ENCODE results near the gene DEF6.

DEF6 gene

GRCh38 chr6:35351422-35351821, 53.8 kb downstream of the DEF6 start:
- DNase-seq, result no peak

- DNase-seq, result no peak
Measured at GRCh38 chr6:35352735-35353134, 55.1 kb downstream of the DEF6 start.

GRCh38 chr6:35354361-35355135, 56.9 kb downstream of the DEF6 start:
- no peak for DNase-seq

GRCh38 chr6:35356391-35356790, 58.8 kb downstream of the DEF6 start:
- DNase-seq, result no peak

GRCh38 chr6:35357677-35358076, 60.1 kb downstream of the DEF6 start:
- no peak for DNase-seq

- DNase-seq, result no peak
Measured at GRCh38 chr6:35358086-35358485, 60.5 kb downstream of the DEF6 start.

GRCh38 chr6:35359346-35359743, 61.7 kb downstream of the DEF6 start:
- DNase-seq, result no peak

- no peak for DNase-seq
Measured at GRCh38 chr6:35359744-35360348, 62.2 kb downstream of the DEF6 start.

GRCh38 chr6:35360349-35361138, 62.9 kb downstream of the DEF6 start:
- DNase-seq, result no peak

GRCh38 chr6:35362200-35362599, 64.6 kb downstream of the DEF6 start:
- DNase-seq, result no peak

GRCh38 chr6:35363293-35363750, 65.7 kb downstream of the DEF6 start:
- DNase-seq, result no peak

- DNase-seq, result no peak
Measured at GRCh38 chr6:35365594-35366203, 68.1 kb downstream of the DEF6 start.

GRCh38 chr6:35366204-35366596, 68.6 kb downstream of the DEF6 start:
- no peak for DNase-seq

- DNase-seq, result no peak
Measured at GRCh38 chr6:35367646-35368037, 70.0 kb downstream of the DEF6 start.

GRCh38 chr6:35368038-35368887, 70.6 kb downstream of the DEF6 start:
- peak in 1 of 2 donors; percentile 28 for DNase-seq

GRCh38 chr6:35370124-35370741, 72.6 kb downstream of the DEF6 start:
- DNase-seq, result peak; percentile 37 to 81

GRCh38 chr6:35370785-35371493, 73.3 kb downstream of the DEF6 start:
- peak in 1 of 2 donors; percentile 38 for DNase-seq

Measured in CD4-positive, alpha-beta T cell treated with Interleukin-4 for 1 hour (primary cell).